ENCODE data around the gene HRH1. TPM values are rescaled to one million over a fixed set of nuclear protein-coding genes. Genes with fewer than 3 reads are reported as not detected.
A peak's percentile ranks its signal among the peaks of the same experiment; 100 is the strongest.
"Not testable (repeated sequence)": the region's sequence is repeated elsewhere in the genome, so short reads cannot be mapped to it uniquely, and the experiment has no call there.

Gene HRH1
- total RNA-seq (not detected in 2 replicates), polyA plus RNA-seq (not detected in 2 replicates)

GRCh38 chr3:11154036-11154952, at the start of gene HRH1:
HRH1 (plus strand) TSS chr3:11154493; CDS start chr3:11259038, 104,545 bp downstream.
- peak; percentile 22 to 40 for DNase-seq (ENCODE audit: low read depth in 1 of 2, low spot score in 1 of 2)
- no peak within 1 kb of the TSS for H3K27ac ChIP-seq
- TF ChIP-seq, protein P1, sequence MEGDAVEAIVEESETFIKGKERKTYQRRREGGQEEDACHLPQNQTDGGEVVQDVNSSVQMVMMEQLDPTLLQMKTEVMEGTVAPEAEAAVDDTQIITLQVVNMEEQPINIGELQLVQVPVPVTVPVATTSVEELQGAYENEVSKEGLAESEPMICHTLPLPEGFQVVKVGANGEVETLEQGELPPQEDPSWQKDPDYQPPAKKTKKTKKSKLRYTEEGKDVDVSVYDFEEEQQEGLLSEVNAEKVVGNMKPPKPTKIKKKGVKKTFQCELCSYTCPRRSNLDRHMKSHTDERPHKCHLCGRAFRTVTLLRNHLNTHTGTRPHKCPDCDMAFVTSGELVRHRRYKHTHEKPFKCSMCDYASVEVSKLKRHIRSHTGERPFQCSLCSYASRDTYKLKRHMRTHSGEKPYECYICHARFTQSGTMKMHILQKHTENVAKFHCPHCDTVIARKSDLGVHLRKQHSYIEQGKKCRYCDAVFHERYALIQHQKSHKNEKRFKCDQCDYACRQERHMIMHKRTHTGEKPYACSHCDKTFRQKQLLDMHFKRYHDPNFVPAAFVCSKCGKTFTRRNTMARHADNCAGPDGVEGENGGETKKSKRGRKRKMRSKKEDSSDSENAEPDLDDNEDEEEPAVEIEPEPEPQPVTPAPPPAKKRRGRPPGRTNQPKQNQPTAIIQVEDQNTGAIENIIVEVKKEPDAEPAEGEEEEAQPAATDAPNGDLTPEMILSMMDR (IDR thresholded peaks at IDR 0.05; ENCODE audit: low read depth, low read length), result no peak
- H3K9me3 ChIP-seq (ENCODE audit: low read depth), result no peaks in the 10 kb centered on the region
- H3K4me3 ChIP-seq, result peak within 1 kb of the TSS; percentile 30
- no peaks in the 10 kb centered on the region for H3K36me3 ChIP-seq
- peaks cover 9% of the 10 kb centered on the region for H3K4me1 ChIP-seq (ENCODE audit: low read depth)
- peaks cover 92% of the 10 kb centered on the region for H3K27me3 ChIP-seq

DNA sequence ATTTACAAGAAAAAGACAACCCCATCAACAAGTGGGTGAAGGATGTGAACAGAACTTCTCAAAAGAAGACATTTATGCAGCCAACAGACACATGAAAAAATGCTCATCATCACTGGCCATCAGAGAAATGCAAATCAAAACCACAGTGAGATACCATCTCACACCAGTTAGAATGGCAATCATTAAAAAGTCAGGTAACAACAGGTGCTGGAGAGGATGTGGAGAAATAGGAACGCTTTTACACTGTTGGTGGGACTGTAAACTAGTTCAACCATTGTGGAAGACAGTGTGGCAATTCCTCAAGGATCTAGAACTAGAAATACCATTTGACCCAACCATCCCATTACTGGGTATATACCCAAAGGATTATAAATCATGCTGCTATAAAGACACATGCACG, 41.0 kb upstream of the HRH1 start:
- H3K27me3 ChIP-seq; H3K36me3 ChIP-seq; DNase-seq (ENCODE audit: low read depth in 1 of 2, low spot score in 1 of 2); H3K27ac ChIP-seq; H3K4me1 ChIP-seq (ENCODE audit: low read depth); H3K4me3 ChIP-seq; H3K9me3 ChIP-seq (ENCODE audit: low read depth): not testable (repeated sequence)

- no peaks in the 10 kb centered on the region for H3K9me3 ChIP-seq (ENCODE audit: low read depth)
- no peak overlapping the region for H3K27ac ChIP-seq
- TF ChIP-seq, protein P1 (IDR thresholded peaks at IDR 0.05; ENCODE audit: low read depth, low read length), result no peak
- no peak for DNase-seq (ENCODE audit: low read depth in 1 of 2, low spot score in 1 of 2)
- no peaks in the 10 kb centered on the region for H3K4me1 ChIP-seq (ENCODE audit: low read depth)
- no peaks in the 10 kb centered on the region for H3K36me3 ChIP-seq
- no peak overlapping the region for H3K4me3 ChIP-seq
- no peaks in the 10 kb centered on the region for H3K27me3 ChIP-seq
These were observed 38.7 kb upstream of the HRH1 start for GRCh38 chr3:11115548-11115947.

DNA sequence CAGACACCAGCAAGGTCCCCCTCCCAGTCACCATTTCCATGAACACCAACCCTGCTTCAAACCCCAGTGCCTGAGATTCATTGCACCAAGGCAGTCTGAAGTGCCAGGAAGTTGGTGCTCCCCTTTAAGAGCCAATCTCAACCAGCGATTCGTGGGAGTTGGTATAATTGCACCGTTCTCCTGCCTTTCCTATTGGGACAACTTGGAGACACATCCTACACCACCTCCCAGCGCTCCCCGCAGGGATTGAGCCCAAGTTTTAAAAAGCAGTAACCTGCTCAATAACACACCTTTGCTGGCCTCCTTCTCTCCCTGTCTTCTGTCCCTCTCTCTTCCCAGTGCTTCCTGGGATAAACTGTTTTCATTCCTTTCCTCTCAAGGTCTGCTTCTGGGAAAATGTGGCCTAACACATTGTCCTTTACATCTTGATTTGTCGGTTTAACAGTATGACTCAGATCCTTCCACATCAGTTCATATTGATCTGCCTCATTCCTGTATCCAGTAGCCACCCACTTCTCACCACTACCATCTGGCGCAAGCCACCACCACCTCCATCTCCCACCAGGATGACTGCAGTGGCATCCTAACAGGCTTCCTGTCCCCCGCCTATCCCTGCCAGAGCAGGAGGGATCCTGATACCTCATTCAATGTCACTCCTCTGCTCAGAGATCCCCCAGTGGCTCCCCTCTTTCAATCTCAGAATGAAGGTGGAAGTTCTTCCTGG, 37.8 kb upstream of the HRH1 start:
- H3K27me3 ChIP-seq, result no peaks in the 10 kb centered on the region
- no peak for DNase-seq (ENCODE audit: low read depth in 1 of 2, low spot score in 1 of 2)
- no peaks in the 10 kb centered on the region for H3K4me1 ChIP-seq (ENCODE audit: low read depth)
- TF ChIP-seq, protein P1 (IDR thresholded peaks at IDR 0.05; ENCODE audit: low read depth, low read length), result no peak
- no peak overlapping the region for H3K4me3 ChIP-seq
- H3K36me3 ChIP-seq, result no peaks in the 10 kb centered on the region
- H3K9me3 ChIP-seq (ENCODE audit: low read depth), result no peaks in the 10 kb centered on the region
- no peak overlapping the region for H3K27ac ChIP-seq

GRCh38 chr3:11117591-11117990, 36.7 kb upstream of the HRH1 start:
- no peak for DNase-seq (ENCODE audit: low read depth in 1 of 2, low spot score in 1 of 2)
- Histone ChIP-seq H3K27me3 (no peaks in the 10 kb centered on the region), H3K4me3 (no peak overlapping the region), H3K4me1 (ENCODE audit: low read depth) (no peaks in the 10 kb centered on the region), H3K9me3 (ENCODE audit: low read depth) (no peaks in the 10 kb centered on the region), H3K36me3 (no peaks in the 10 kb centered on the region), H3K27ac (no peak overlapping the region)
- TF ChIP-seq, protein P1 (IDR thresholded peaks at IDR 0.05; ENCODE audit: low read depth, low read length), result no peak

All from cardiac muscle cell (in vitro differentiated cells and primary cell).